NCI-H1694 (cell line): ENCODE results near the gene OR13J1.

Experiments
- DNase-seq: peaks from one replicate; lab custom pipeline; 2025; lab: John Stamatoyannopoulos, UW

The OR13J1 gene

DNA sequence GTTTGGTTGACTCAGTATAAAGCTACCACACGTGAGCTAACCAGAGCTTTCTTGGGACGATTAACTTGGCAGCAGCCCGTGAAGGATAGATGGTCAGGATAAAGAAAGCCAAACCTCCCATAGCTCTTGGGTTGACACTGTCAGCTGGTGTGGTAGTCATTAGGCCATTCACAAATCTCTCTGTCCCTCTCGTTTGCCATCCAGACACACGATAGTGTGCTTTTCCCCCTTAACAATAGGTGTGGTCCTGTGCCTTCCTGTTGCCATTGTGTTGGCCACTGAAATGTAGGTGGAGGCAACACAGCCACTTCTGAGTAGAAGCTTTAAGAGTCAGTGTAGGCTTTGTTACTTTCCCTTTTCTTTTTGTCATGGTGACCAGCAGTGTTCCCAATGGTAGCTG, 11.7 kb downstream of the OR13J1 start:
- no peak for DNase-seq

GRCh38 chr9:35856882-35857281, 13.3 kb downstream of the OR13J1 start:
- no peak for DNase-seq

DNA sequence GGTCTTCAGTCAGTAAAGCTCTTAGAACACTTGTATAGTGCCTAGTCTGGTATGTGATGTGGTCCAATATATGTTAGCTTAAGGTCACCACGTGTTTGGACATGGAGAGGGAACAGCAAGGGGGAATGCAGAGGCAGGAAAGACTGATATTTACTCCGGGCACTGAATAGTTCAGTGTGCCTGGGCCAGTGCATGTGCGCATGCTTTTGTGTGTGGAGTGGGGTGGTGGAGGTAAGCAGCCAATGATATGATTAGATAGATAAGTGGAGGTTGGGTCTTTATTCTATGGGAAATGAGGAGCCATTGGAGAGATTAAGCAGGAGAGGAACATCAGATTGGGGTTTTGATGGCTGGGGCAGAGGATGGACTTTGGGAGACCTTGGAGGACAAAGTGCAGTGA, 14.0 kb downstream of the OR13J1 start:
- DNase-seq = no peak

DNA sequence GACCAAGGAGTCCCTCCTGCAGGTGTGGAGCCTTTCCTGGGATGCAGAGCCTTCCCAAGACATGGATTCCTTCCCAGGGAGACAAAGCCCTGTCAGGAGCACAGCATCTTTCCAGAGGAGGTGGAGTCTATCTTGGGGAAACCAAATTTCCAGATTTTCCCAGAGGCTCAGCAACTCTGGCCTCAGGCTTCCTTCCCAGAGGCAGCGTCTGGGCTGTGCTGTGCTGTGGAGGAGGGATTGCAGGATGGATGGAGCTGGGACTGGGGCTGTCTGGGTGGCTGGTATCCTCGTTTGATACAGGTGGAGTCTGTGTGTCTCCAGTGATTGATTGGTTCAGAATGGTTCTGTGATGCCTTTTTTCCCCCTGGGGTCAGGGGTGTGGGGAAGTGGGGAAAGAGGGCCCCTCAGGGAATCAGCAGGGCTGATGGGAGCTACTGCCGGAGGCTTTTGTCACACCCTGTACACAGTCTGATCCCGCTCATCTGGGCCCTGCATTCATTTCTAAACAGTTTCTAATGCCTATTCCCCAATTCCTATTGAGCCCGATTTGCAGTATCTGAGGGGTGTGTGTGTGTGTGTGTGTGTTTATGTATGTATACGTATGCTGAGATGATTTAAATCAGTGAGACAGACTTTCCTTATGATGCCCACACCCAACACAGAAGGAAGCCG, 16.0 kb downstream of the OR13J1 start:
- DNase-seq = no peak

- no peak for DNase-seq
Observed at GRCh38 chr9:35852876-35853865, 17.0 kb downstream of the OR13J1 start.

DNA sequence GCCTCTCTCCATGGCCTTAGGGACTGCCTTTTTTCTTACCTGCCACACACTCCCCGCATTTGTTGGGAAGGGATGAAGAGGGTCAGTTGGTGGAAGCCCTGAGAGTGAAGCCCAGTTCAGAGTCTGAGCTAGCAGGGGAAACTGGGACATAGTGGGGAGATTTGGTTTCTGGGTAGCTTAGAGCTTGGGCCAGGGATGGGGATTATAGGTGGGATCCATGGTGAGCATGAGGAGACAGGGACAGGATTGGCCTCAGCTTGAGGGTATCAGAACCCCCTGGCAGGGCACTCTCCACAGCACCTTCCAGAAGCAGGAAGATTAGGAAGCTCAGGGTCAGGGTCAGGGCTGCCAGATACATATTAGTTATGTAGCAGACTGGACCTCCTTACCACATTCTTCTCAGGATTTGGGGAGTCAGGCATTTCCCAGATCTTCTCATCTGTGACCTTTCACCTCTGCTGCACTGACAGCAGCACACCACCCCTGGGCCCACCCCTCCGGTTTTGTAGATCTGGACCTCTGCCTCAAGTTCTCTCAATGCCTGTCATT, 17.9 kb downstream of the OR13J1 start:
- DNase-seq = no peak

- DNase-seq = peak; percentile 88
Observed at GRCh38 chr9:35847792-35848572, 22.2 kb downstream of the OR13J1 start.

DNA sequence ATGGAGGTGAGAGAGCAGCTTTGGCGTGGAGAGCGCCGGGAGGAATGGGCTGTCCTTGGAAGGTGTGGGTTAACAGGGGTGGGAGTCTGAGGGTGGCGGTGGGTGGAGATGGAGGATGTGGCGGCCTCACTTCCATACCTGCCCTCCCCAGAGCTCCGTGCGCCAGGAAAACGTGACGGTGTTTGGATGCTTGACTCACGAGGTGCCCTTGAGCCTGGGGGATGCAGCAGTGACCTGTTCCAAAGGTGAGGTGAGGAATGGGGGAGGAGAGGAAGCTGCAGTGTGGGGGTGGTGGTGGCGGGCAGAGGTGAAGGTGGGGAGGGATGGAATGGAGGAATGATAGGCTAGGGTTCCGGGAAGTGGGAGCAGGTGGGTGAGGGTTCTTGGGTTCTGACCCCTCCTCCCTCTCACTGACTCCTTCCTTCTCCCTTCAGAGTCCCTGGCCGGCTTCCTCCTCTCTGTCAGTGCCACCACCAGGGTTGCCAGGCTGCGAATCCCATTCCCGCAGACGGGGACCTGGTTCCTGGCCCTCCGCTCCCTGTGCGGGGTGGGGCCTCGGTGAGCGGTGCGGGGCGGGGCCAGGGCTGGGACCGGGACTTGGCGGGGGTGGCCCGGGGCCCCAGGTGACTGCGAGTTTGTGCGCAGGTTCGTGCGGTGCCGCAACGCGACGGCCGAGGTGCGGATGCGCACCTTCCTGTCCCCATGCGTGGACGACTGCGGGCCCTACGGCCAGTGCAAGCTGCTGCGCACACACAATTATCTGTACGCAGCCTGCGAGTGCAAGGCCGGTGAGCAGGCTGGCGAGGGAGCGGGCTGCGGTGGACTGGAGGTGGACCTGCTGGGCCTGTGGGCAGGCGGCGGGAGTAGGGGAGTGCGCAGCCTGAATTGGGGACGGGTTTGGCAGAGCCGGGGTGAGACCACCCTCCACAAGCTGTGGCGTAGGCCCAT, 24.1 kb downstream of the OR13J1 start:
- DNase-seq = no peak

DNA sequence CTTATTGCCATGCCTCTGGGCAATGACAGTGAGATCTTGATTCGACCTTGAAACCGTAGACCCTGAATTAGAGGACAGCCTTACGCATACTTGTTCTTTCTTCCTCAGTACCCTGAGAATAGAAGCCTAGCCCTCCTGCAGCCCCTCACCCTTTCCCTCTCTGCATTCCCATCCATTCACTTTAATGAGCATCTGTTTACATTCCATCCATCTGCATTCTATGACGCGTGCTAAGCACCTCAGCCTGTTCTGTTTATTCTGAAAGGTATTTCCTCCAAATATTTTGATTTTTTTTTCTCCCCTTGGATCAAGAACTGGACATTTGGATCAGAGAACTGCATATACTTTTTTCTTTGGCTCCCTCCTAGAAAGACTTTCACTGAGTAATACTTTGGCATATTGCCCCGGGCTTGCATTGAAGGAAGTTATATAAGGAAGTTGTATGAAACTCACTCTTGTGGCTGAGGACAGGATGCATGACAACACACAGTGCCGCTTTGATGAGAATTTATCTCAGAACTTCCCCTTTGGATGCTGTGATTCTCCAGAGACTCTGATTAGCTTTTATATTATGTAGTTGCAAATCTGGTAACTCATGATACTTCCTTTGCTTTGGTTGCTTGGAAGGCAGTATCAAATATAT, 25.5 kb downstream of the OR13J1 start:
- peak; percentile 15 for DNase-seq

- DNase-seq = no peak
Observed at GRCh38 chr9:35842795-35843194, 27.4 kb downstream of the OR13J1 start.

- no peak for DNase-seq
Observed at GRCh38 chr9:35842020-35842745, 28.0 kb downstream of the OR13J1 start.

DNA sequence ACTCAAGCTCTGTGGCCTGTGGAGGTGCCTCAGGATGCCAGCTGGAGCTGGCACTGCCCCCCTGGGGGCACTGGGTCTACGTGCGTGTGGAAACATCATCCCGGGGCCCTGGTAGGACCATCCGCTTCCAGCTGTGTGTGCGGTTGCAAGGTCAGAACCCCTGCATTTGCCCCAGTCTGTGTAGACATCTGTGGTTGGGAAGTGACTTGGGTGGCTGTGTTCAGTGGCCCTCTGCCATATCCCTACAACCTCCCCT, 28.6 kb downstream of the OR13J1 start:
- no peak for DNase-seq

GRCh38 chr9:35840881-35841644, 29.1 kb downstream of the OR13J1 start:
- DNase-seq = no peak

- DNase-seq = no peak
Observed at GRCh38 chr9:35839926-35840325, 30.3 kb downstream of the OR13J1 start.

- no peak for DNase-seq
Observed at GRCh38 chr9:35836595-35836994, 33.6 kb downstream of the OR13J1 start.

DNA sequence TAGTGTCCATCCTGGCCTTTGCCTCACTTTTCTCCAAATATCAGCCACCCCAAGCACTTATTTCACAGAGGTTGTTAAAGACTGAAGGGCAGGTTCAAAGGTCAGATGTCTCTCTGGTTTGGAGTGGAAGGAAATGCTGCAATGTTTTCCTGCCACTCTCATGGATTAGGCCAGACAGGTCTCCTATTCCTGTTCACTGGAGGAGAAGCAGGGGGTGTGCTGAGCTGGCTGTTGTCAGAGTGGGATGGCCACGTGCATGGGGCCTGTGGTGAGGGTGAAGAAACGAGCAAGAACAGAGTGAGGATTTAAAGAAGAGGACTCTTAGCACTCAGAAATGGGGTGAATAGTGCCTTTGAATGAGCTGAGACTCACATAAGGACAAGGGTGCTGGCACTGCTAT, 34.4 kb downstream of the OR13J1 start:
- no peak for DNase-seq

- no peak for DNase-seq
Observed at GRCh38 chr9:35835216-35835632, 35.0 kb downstream of the OR13J1 start.

DNA sequence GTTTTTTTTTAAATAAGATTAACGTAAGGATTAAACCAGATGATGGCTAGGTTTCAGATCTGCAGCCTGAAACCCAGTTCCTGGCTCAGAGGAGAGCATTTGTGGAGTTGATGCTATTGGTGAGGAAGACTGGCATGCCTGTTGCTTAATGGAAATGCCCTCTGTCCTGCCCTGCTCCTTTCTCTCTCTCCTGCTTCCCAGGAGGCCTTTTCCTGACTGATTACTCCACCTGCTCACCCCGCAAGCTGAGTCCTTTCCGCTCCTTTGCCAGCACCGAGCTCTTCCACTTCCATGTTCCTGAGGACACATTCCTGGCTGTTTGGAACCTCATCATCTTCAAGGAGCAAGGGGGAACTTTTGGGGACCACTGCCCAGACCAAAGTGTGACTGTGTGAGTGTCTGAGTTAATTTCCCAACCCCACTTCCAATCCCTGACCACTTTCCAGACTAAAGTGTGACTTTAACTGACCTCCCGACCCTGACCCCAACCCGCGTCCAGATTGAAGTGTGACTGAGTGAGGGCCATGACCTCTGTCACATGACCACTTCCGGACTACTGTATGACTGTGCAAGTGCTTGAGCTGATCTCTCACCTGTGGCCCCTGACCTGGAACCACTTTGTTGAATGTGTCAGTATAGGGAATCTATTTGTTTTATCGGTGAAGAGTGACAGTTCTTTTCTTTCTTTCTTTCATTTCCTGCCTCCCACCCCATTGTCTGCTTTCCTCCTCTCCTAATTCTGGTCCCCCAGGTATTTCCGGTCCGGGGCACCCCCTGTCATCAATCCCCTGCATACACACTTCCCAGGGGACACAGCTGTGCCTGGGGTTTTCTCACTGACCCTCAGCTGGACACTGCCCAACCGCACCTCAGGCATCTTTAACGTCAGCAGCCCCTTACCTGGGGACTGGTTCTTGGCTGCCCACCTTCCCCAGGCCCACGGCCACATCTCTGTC, 35.7 kb downstream of the OR13J1 start:
- DNase-seq = no peak
